NCI-H187 treated with DMSO at 0.1 percent for 48 hours (cell line): ENCODE results near the gene TNC.

Experiments used
- DNase-seq: peaks from one replicate; lab custom pipeline; 2025; lab: John Stamatoyannopoulos, UW

The TNC gene

GRCh38 chr9:115117999-115118878 is at the start of gene TNC:
Gene TNC (minus strand): TSS chr9:115118157. CDS start chr9:115091018, 27,139 bp downstream.
- no peak for DNase-seq

GRCh38 chr9:115167175-115167574 is 49.2 kb upstream of the TNC start:
- DNase-seq, result no peak

GRCh38 chr9:115165233-115165632 is 47.3 kb upstream of the TNC start:
- no peak for DNase-seq

- no peak for DNase-seq
These were observed 46.6 kb upstream of the TNC start for GRCh38 chr9:115164511-115164974.

GRCh38 chr9:115162946-115163345 is 45.0 kb upstream of the TNC start:
- no peak for DNase-seq

- DNase-seq, result no peak
These were observed 43.5 kb upstream of the TNC start for GRCh38 chr9:115161446-115161845.

- no peak for DNase-seq
These were observed 40.9 kb upstream of the TNC start for GRCh38 chr9:115158661-115159481.

GRCh38 chr9:115157245-115157674 is 39.3 kb upstream of the TNC start:
- no peak for DNase-seq

- DNase-seq, result no peak
These were observed 37.1 kb upstream of the TNC start for GRCh38 chr9:115155037-115155436.

- no peak for DNase-seq
These were observed 36.7 kb upstream of the TNC start for GRCh38 chr9:115154617-115155016.

- no peak for DNase-seq
These were observed 34.4 kb upstream of the TNC start for GRCh38 chr9:115152281-115152820.

- DNase-seq, result no peak
These were observed 30.8 kb upstream of the TNC start for GRCh38 chr9:115148721-115149120.

GRCh38 chr9:115146581-115147021 is 28.6 kb upstream of the TNC start:
- DNase-seq, result no peak

GRCh38 chr9:115144706-115145105 is 26.7 kb upstream of the TNC start:
- DNase-seq, result no peak

GRCh38 chr9:115143689-115144088 is 25.7 kb upstream of the TNC start:
- DNase-seq, result no peak

- no peak for DNase-seq
These were observed 24.7 kb upstream of the TNC start for GRCh38 chr9:115142517-115143270.

- no peak for DNase-seq
These were observed 24.1 kb upstream of the TNC start for GRCh38 chr9:115142090-115142489.

- DNase-seq, result no peak
These were observed 23.7 kb upstream of the TNC start for GRCh38 chr9:115141612-115142011.

GRCh38 chr9:115138151-115138550 is 20.2 kb upstream of the TNC start:
- no peak for DNase-seq

GRCh38 chr9:115137526-115137925 is 19.6 kb upstream of the TNC start:
- DNase-seq, result no peak

- DNase-seq, result no peak
These were observed 18.1 kb upstream of the TNC start for GRCh38 chr9:115135821-115136778.
